B cell (primary cell): ENCODE data around the gene ERG. TPM values are rescaled to one million over a fixed set of nuclear protein-coding genes. Genes with fewer than 3 reads are reported as not detected.

Source experiments
- ATAC-seq: fragments of 200-7000 bp; cut with Tn5 transposase; one replicate; pipeline ENCODE4 v1.10.0; 2021; ENCODE audit warnings: low read depth, mild to moderate bottlenecking, moderate number of reproducible peaks, moderate library complexity
- CTCF ChIA-PET: fragments of 350-600 bp; sonication (Branson Sonifier 250); formaldehyde crosslinking; loops from one replicate; lab custom pipeline; 2021; ENCODE audit warnings: antibody characterized with exemption, inconsistent platforms; lab: Charles Lee
- POLR2A ChIA-PET: fragments of 350-600 bp; sonication (Branson Sonifier 250); formaldehyde crosslinking; loops from one replicate; lab custom pipeline; 2021; ENCODE audit warnings: antibody characterized with exemption; lab: Charles Lee
- DNase-seq: peaks from one replicate; pipeline ENCODE4 v3.0.0; 2013
- H2AFZ ChIP-seq: 2 replicates; pipeline ENCODE4 v1.6.1; 2012; ENCODE audit warnings: mild to moderate bottlenecking, low read depth, low read length; ENCODE audit not compliant: insufficient read depth, poor library complexity, severe bottlenecking
- H3K27ac ChIP-seq, 2 donors: 1 replicate in 1 of 2; 2 replicates in 1 of 2; pipeline ENCODE4 v1.5.1; 2012 to 2013; ENCODE audit warnings: low read length in 2 of 2, mild to moderate bottlenecking in 2 of 2, moderate library complexity in 1 of 2
- H3K27me3 ChIP-seq, 4 experiments: fragments of 200-600 bp in 1 of 4; sonication (generic) in 1 of 4; replicated peaks in 1 of 4; 1 replicate in 2 of 4; 2 replicates in 2 of 4; pipeline versions ENCODE4 v1.6.1 to v1.7.0; 2013 to 2016; ENCODE audit warnings: low read length in 3 of 4, mild to moderate bottlenecking in 2 of 4, mixed read lengths in 1 of 4, moderate library complexity in 1 of 4; ENCODE audit not compliant: insufficient read depth in 4 of 4, control insufficient read depth in 3 of 4; ENCODE audit errors: control extremely low read depth in 1 of 4
- H3K36me3 ChIP-seq, 2 experiments: replicated peaks in 1 of 2; 1 replicate in 1 of 2; 2 replicates in 1 of 2; pipeline versions ENCODE4 v1.6.1 to v1.7.1; 2013; ENCODE audit warnings: low read length in 1 of 2; ENCODE audit not compliant: insufficient read depth in 2 of 2, control insufficient read depth in 1 of 2; ENCODE audit errors: control extremely low read depth in 1 of 2, extremely low read depth in 1 of 2
- H3K4me1 ChIP-seq, 2 donors: fragments of 200-600 bp in 1 of 2; sonication (generic) in 1 of 2; 1 replicate in 1 of 2; 2 replicates in 1 of 2; pipeline versions ENCODE4 v1.5.1 to v1.6.1; 2013 to 2017; ENCODE audit warnings: low read length in 2 of 2; ENCODE audit not compliant: control insufficient read depth in 2 of 2, insufficient read depth in 2 of 2
- H3K4me2 ChIP-seq: replicated peaks from 2 replicates; pipeline ENCODE3; 2012; ENCODE audit warnings: mild to moderate bottlenecking, low read depth, low read length; ENCODE audit not compliant: poor library complexity, severe bottlenecking
- H3K4me3 ChIP-seq, 5 experiments: fragments of 200-600 bp in 1 of 5; sonication (generic) in 1 of 5; 1 replicate in 3 of 5; 2 replicates in 2 of 5; pipeline versions ENCODE4 v1.5.1 to v1.7.0; 2011 to 2016; ENCODE audit warnings: low read length in 4 of 5, mild to moderate bottlenecking in 4 of 5, low read depth in 2 of 5, control low read depth in 1 of 5, moderate library complexity in 1 of 5; ENCODE audit not compliant: insufficient read depth in 1 of 5; ENCODE audit errors: control extremely low read depth in 1 of 5, extremely low read depth in 1 of 5
- H3K79me2 ChIP-seq: fragments of 200-600 bp; sonication (generic); one replicate; pipeline ENCODE4 v1.6.0; 2016; ENCODE audit warnings: low read length; ENCODE audit not compliant: control insufficient read depth, insufficient read depth
- H3K9ac ChIP-seq: fragments of 200-600 bp; sonication (generic); 2 replicates; pipeline ENCODE4 v1.6.1; 2017; ENCODE audit warnings: mild to moderate bottlenecking, low read length, moderate library complexity
- H3K9me3 ChIP-seq, 3 donors: one replicate each; pipeline versions ENCODE4 v1.6.1 to v1.7.1; 2013; ENCODE audit warnings: low read length in 2 of 3; ENCODE audit not compliant: control insufficient read depth in 2 of 3, insufficient read depth in 1 of 3; ENCODE audit errors: control extremely low read depth in 1 of 3
- H4K20me1 ChIP-seq: 2 replicates; pipeline ENCODE4 v1.6.0; 2012; ENCODE audit warnings: mild to moderate bottlenecking, low read length; ENCODE audit not compliant: insufficient read depth, control insufficient read depth, poor library complexity, severe bottlenecking
- H3K27ac Mint-ChIP-seq: one replicate; pipeline ENCODE4 v1.8.0; 2021; ENCODE audit warnings: mixed read lengths
- H3K27me3 Mint-ChIP-seq: one replicate; pipeline ENCODE4 v1.8.0; 2021; ENCODE audit warnings: mixed read lengths
- H3K4me1 Mint-ChIP-seq: one replicate; pipeline ENCODE4 v1.8.0; 2021; ENCODE audit warnings: mixed read lengths
- H3K4me3 Mint-ChIP-seq: one replicate; pipeline ENCODE4 v1.8.0; 2021; ENCODE audit warnings: mixed read lengths
- H3K9me3 Mint-ChIP-seq: one replicate; pipeline ENCODE4 v1.8.0; 2022; ENCODE audit warnings: mixed read lengths; ENCODE audit not compliant: insufficient read depth
- CTCF ChIP-seq: fragments of 200-600 bp; IDR thresholded peaks from one replicate; pipeline ENCODE4 v1.8.0; 2022; ENCODE audit warnings: antibody characterized with exemption, mild to moderate bottlenecking
- EZH2 ChIP-seq: IDR thresholded peaks from 2 replicates; pipeline ENCODE4 v1.6.1; 2012; ENCODE audit warnings: borderline replicate concordance, low read depth, mild to moderate bottlenecking, moderate library complexity, low read length; ENCODE audit not compliant: insufficient read depth, poor library complexity, severe bottlenecking
- WGBS: methylation state at CpG from one replicate; pipeline ENCODE4 v1.1.5; 2013; ENCODE audit warnings: missing lambda C conversion rate; ENCODE audit not compliant: insufficient coverage; 5-methylcytosine and 5-hydroxymethylcytosine counted together
- intact Hi-C: fragments of 100-400 bp; cut with micrococcal nuclease; formaldehyde crosslinking; loops from one replicate; pipeline ENCODE4 v1.10.0; 2022
- polyA plus RNA-seq: library from polyadenylated mRNA; depleted of rRNA; stranded (reverse); fragments of >200 nt; gene quantifications from 2 replicates; pipeline ENCODE4 v1.2.3, GENCODE V29; 2012
- total RNA-seq, 2 donors: library from RNA; stranded (reverse); fragments of 120-200 nt in 1 of 2; gene quantifications; 1 replicate in 1 of 2; 2 replicates in 1 of 2; pipeline versions ENCODE4 v1.2.3 to v1.2.4, GENCODE V29; 2013 to 2022

ERG gene
- total and polyA plus RNA-seq, 2 donors (not counting 1 experiment from before 2014, with no cell fraction given), result 0.17 TPM; not detected in 1

- H3K4me1 ChIP-seq, result no peaks in the 10 kb centered on the region
- no peak overlapping the region for H3K4me2 ChIP-seq
- no peaks in the 10 kb centered on the region for H3K79me2 ChIP-seq
- H3K27ac Mint-ChIP-seq, result no peak overlapping the region
- intact Hi-C loops, result no loop called here
- peaks cover 6% of the 10 kb centered on the region for H3K9me3 Mint-ChIP-seq
- no peak overlapping the region for H2AFZ ChIP-seq
- CTCF ChIA-PET, result no interaction called here
- H3K9me3 ChIP-seq, result peaks cover 0 to 8% (median 0%) of the 10 kb centered on the region in 3 donors
- no peak overlapping the region for H3K9ac ChIP-seq
- POLR2A ChIA-PET, result no interaction called here
- WGBS, result no CpG with 5 or more reads among the region's 3 CpGs
- no peaks in the 10 kb centered on the region for H3K27me3 ChIP-seq
- ATAC-seq, result no peak
- no peaks in the 10 kb centered on the region for H4K20me1 ChIP-seq
- no peak for TF ChIP-seq CTCF
- TF ChIP-seq EZH2, result no peak
- no peak for DNase-seq
- no peaks in the 10 kb centered on the region for H3K4me1 Mint-ChIP-seq
- no peaks in the 10 kb centered on the region for H3K27me3 Mint-ChIP-seq
- no peaks in the 10 kb centered on the region for H3K36me3 ChIP-seq
- no peak overlapping the region for H3K27ac ChIP-seq
- H3K4me3 Mint-ChIP-seq, result no peak overlapping the region
- H3K4me3 ChIP-seq, result no peak overlapping the region
These were observed 88.4 kb downstream of the ERG start for GRCh38 chr21:38409907-38410306.

GRCh38 chr21:38404177-38404576 is 94.1 kb downstream of the ERG start:
- Mint-ChIP-seq H3K27ac (no peak overlapping the region), H3K9me3 (no peaks in the 10 kb centered on the region), H3K27me3 (no peaks in the 10 kb centered on the region), H3K4me1 (no peaks in the 10 kb centered on the region), H3K4me3 (no peak overlapping the region)
- Histone ChIP-seq H3K27me3 (no peaks in the 10 kb centered on the region), H4K20me1 (no peaks in the 10 kb centered on the region), H3K36me3 (no peaks in the 10 kb centered on the region), H3K9ac (no peak overlapping the region), H3K27ac (no peak overlapping the region), H3K4me3 (no peak overlapping the region), H3K79me2 (no peaks in the 10 kb centered on the region), H3K4me1 (no peaks in the 10 kb centered on the region), H2AFZ (no peak overlapping the region), H3K9me3 (peaks cover 0 to 9% (median 0%) of the 10 kb centered on the region in 3 donors), H3K4me2 (no peak overlapping the region)
- no peak for TF ChIP-seq EZH2
- ChIA-PET CTCF (no interaction called here), POLR2A (no interaction called here)
- DNase-seq, result no peak
- no peak for ATAC-seq
- intact Hi-C loops, result no loop called here
- 4% methylated on average over 4 of the region's 9 CpGs for WGBS
